ENCODE data around the gene SH3TC1. TPM values are rescaled to one million over a fixed set of nuclear protein-coding genes. Genes with fewer than 3 reads are reported as not detected.

SH3TC1 gene
- total RNA-seq, 1 donor from 2014 or later: 82.8 TPM

GRCh38 chr4:8286719-8287342 is 87.7 kb downstream of the SH3TC1 start:
- DNase-seq (ENCODE audit: low read depth in 2 of 2): no peak

DNA sequence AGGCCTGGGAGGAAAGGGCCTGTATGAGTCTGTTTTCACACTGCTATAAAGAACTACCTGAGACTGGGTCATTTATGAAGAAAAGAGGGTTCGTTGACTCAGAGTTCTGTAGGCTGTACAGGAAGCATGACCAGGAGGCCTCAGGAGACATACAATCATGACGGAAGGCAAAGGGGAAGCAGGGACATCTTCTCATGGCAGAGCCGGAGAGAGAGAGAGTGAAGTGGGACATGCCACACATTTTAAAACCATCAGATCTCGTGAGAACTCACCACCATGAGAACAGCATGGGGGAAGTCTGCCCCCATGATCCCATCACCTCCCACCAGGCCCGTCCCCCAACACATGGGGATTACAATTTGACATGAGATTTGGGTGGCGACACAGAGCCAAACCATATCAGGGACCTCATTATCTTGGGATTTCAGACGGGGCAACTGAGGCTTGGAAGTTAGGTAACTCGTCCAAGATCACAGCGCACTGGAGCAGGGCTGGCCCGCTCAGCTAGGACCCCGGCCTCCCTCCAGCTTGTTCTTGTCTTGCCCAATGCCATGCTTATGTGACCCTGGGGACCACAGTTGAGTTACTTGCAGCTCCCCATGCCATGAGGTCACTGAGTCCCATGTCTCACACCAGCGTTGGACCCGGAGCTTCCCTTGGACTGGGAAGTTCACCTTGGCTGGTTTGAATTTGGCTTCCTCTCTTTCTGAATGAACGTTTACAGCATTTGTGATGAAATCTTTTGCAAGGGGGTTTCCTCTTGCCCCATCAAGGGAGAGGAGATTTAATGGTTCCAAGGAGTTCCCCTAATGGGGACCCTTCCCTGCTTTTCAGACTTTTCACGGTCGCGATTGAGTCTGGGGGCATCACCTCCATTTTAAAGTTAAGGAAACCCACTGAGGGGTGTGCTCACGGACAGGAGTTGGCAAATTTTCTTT is 88.5 kb downstream of the SH3TC1 start:
- DNase-seq (ENCODE audit: low read depth in 2 of 2): no peak

DNA sequence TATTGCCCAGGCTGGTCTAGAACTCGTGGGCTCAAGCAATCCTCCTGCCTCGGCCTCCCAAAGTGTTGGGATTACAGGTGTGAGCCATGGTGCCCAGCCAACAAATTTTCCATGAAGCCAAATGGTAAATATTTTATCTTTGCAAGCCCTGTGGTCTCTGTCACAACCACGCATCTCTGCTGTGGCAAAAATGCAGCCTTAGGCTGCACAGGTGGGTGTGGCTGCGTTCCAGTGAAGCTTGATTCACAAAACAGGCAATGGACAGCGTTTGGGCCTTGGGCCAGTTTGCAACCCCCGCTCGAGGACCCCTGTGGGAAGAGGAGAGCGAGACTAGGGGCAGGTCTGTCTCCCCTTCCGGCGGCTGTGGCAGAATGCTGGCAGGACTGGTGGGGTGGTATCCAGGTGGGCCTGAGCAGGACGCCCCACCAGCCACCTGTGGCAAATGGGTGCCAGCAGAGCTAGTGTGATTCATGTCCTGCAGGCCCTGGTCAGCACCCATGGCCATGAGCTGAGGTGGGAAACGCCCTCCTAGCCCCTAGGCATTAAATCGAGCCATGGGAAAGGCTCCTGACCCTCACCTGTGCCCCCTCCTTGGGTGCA is 90.2 kb downstream of the SH3TC1 start:
- no peak for DNase-seq (ENCODE audit: low read depth in 2 of 2)

DNA sequence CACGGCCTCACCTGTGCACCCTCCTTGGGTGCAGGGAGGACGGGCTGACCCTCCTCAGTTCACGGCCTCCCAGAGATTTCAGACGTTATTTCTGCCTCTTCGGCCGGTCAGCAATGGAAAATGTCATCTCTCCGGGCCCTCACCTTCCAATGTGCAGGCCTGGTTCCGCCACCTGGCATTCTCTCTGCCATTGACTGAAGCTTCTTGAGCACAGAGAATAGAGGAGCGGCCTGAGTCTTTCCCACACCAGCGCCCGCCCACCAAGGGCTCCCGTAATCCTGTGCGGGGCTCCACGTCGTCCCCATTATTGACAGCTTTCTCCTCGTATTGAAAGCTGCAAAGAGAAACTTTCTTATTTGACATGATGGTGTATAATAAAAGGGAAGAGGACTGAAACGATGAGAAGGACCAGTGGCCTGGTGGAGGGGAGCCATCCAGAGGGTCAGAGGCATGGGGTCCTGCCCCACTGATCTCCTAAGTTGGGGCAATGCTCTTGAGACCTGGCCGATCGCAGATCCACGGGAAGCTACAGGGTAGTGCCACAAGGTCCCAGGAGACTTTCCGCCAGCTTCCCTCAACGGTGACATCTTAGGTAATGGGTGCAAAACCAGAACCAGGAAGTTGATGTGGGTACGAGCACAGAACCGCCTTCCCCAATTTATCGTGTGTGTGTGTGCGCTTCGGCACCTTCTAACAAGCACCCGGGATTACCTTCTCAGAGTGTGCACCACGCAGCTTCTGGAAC is 91.0 kb downstream of the SH3TC1 start:
- no peak for DNase-seq (ENCODE audit: low read depth in 2 of 2)

DNA sequence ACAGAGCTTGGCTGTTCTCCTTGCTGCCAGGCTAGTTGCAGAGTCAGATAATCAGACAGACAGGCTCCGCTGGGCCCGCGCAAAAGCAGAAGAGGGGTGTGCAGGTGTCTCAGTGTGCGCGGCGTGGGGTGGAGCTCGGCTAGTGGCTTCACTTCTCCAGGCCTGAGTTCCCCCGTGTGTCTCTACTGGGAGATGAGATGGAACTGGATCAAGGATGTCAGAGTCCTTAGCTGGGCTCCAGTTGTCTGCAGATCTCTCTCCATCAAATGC is 91.5 kb downstream of the SH3TC1 start:
- no peak for DNase-seq (ENCODE audit: low read depth in 2 of 2)

Other genes starting within 250 kb of the SH3TC1 start
- gene ABLIM2, start 40.5 kb upstream of the SH3TC1 start, total RNA-seq: 2.6 and 2.8 TPM in 2 replicates
- 1.4 and 7.5 TPM in 2 replicates for gene HTRA3, start 70.5 kb downstream of the SH3TC1 start, total RNA-seq
- 19.4 and 23.1 TPM in 2 replicates for gene ACOX3, start 241.4 kb downstream of the SH3TC1 start, total RNA-seq
- gene TRMT44, start 241.5 kb downstream of the SH3TC1 start, total RNA-seq: 7.4 and 9.1 TPM in 2 replicates

Data from dermis microvascular lymphatic vessel endothelial cell (primary cell).